Ovary (tissue), 9 donors: ENCODE data around the gene TRIM41. TPM values are rescaled to one million over a fixed set of nuclear protein-coding genes. Genes with fewer than 3 reads are reported as not detected.
"Not testable (repeated sequence)": the region's sequence is repeated elsewhere in the genome, so short reads cannot be mapped to it uniquely, and the experiment has no call there.

Experiments
- DNase-seq, 5 donors: peaks; one replicate each; pipeline ENCODE4 v3.0.0-alpha.2; 2019 to 2020
- H3K27ac ChIP-seq, 2 donors: fragments of 200-600 bp; one replicate each; pipeline versions ENCODE4 v1.5.1 to v1.8.0; 2019 to 2022
- H3K27me3 ChIP-seq: fragments of 200-600 bp; one replicate; pipeline ENCODE4 v1.8.0; 2022
- H3K36me3 ChIP-seq: fragments of 200-600 bp; sonication (generic); one replicate; pipeline ENCODE4 v1.5.1; 2019
- H3K4me1 ChIP-seq: one replicate; pipeline ENCODE4 v1.8.1; 2013; ENCODE audit warnings: mild to moderate bottlenecking, moderate library complexity; ENCODE audit not compliant: insufficient read depth
- H3K4me3 ChIP-seq: fragments of 200-600 bp; sonication (generic); one replicate; pipeline ENCODE4 v1.5.1; 2017
- H3K9me3 ChIP-seq, 2 donors: fragments of 200-600 bp in 1 of 2; sonication (generic) in 1 of 2; one replicate each; pipeline versions ENCODE4 v1.5.1 to v1.8.1; 2013 to 2019; ENCODE audit warnings: mild to moderate bottlenecking in 1 of 2, moderate library complexity in 1 of 2
- EP300 ChIP-seq: sonication (generic); formaldehyde crosslinking; IDR thresholded peaks from one replicate; pipeline ENCODE4 v1.6.1; 2017; ENCODE audit warnings: antibody characterized with exemption
- POLR2A ChIP-seq: fragments of 450-650 bp; IDR thresholded peaks from one replicate; pipeline ENCODE4 v1.6.1; 2017; ENCODE audit warnings: antibody characterized with exemption, mild to moderate bottlenecking, moderate library complexity
- WGBS, 3 donors: extraction: QIAGEN DNeasy Blood & Tissue Kit in 1 of 3; methylation state at CpG; one replicate each; pipeline versions ENCODE4 v1.1.5 to v1.1.7; 2013 to 2017; 5-methylcytosine and 5-hydroxymethylcytosine counted together
- intact Hi-C, 4 donors: fragments of 100-400 bp; cut with DNase I; formaldehyde crosslinking; loops; one replicate each; pipeline versions ENCODE4 v1.11.0 to v1.15.1; 2022 to 2023
- polyA plus RNA-seq, 2 donors: library from polyadenylated mRNA; stranded (reverse); fragments of 200-250 nt in 1 of 2; fragments of 350-450 nt in 1 of 2; fragmentation: Illumina TruSeq in 1 of 2; extraction: RNeasy Lipid Tissue Mini Kit (QIAGEN cat#74804) in 1 of 2; gene quantifications; one replicate each; pipeline ENCODE4 v1.2.3, GENCODE V29; 2013 to 2014
- total RNA-seq, 7 donors: library from RNA; depleted of rRNA in 2 of 7; stranded (reverse); fragments of >200 nt in 2 of 7; fragmentation: NEBNext Ultra II Directional in 3 of 7; extraction: Animal tissue kit (Norgen Biotek cat#: 25700) in 3 of 7; gene quantifications; one replicate each; pipeline versions ENCODE4 v1.1.0 to v1.2.4, GENCODE V29; 2016 to 2023
- TF ChIP-seq, protein P1 (sequence below), 3 donors: fragments of 450-650 bp in 2 of 3; fragments of 200-600 bp in 1 of 3; IDR thresholded peaks; one replicate each; pipeline versions ENCODE4 v1.5.1 to v1.8.0; 2016 to 2022; ENCODE audit warnings: antibody characterized with exemption in 3 of 3, mild to moderate bottlenecking in 1 of 3
- donor health status: DM: no; HTN: no; CAD: no; lungs with moderate emphysema.
- donor health status: DM: no; HTN: no; CAD: no.
- donor health status: Bipolar disorder and iron deficiency.
- donor health status: DM: yes; HTN: yes; CAD: no.
- donor health status: DM: no; HTN: no; CAD: no.
- donor health status: DM: yes; HTN: yes; CAD: no.

Gene TRIM41
- total and polyA plus RNA-seq, 9 donors = 8.2 to 22.7 (median 15.4) TPM

DNA sequence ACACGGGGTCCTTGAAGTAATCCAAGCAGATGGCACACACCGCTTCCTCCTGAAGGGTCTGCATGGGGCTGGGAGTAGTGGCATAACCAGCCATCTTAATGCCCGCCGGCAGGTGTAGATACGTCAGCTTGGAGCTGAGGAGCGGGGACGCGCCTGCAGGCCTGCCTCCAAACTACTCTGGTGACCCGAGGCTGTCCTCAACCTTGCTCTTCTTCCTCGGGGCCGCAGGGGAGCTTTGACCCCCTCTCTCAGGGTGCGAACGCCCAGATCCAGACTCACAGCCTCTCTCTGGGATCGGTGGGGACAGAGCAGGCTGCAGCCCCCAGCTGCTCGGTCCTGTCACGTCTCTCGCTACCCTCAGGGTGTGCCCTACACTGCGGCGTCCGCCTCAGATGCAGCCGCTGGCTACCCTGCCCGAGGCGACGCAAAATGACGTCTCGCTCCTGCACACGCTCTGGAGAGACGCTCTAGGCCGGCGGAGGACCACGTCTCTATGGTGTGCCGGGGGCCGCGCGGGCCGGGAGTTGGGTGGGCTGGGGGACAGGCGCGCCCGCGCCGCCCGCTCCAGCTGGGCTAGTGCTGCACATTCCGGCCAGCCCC is 37.7 kb downstream of the TRIM41 start, which contains the start of gene TRIM52:
TRIM52 (minus strand) TSS at position 424 of the 600 bp plus-strand sequence; CDS start at position 94, 330 bp downstream.
- peaks cover 16% of the 10 kb centered on the region for H3K4me1 ChIP-seq
- DNase-seq = peak; percentile 85 to 92 (median 88)
- 0 to 1% (median 1%) methylated on average over 25 to 43 of the region's 43 CpGs for WGBS, 3 donors
- H3K9me3 ChIP-seq = no peaks in the 10 kb centered on the region
- TF ChIP-seq, protein P1, sequence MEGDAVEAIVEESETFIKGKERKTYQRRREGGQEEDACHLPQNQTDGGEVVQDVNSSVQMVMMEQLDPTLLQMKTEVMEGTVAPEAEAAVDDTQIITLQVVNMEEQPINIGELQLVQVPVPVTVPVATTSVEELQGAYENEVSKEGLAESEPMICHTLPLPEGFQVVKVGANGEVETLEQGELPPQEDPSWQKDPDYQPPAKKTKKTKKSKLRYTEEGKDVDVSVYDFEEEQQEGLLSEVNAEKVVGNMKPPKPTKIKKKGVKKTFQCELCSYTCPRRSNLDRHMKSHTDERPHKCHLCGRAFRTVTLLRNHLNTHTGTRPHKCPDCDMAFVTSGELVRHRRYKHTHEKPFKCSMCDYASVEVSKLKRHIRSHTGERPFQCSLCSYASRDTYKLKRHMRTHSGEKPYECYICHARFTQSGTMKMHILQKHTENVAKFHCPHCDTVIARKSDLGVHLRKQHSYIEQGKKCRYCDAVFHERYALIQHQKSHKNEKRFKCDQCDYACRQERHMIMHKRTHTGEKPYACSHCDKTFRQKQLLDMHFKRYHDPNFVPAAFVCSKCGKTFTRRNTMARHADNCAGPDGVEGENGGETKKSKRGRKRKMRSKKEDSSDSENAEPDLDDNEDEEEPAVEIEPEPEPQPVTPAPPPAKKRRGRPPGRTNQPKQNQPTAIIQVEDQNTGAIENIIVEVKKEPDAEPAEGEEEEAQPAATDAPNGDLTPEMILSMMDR (IDR thresholded peaks at IDR 0.05) = peak in 1 of 3 donors; percentile 12
- TF ChIP-seq EP300 (no peak), POLR2A (peak; percentile 86)
- peak within 1 kb of the TSS; percentile 88 for H3K4me3 ChIP-seq
- intact Hi-C loops = loop anchor here in 1 of 4 donors (5.0 kb wide), 1 partner anchor 74 kb away; no protein-coding TSS in a partner anchor
- no peaks in the 10 kb centered on the region for H3K27me3 ChIP-seq
- H3K27ac ChIP-seq = peak within 1 kb of the TSS; percentile 94 to 97
- no peaks in the 10 kb centered on the region for H3K36me3 ChIP-seq

DNA sequence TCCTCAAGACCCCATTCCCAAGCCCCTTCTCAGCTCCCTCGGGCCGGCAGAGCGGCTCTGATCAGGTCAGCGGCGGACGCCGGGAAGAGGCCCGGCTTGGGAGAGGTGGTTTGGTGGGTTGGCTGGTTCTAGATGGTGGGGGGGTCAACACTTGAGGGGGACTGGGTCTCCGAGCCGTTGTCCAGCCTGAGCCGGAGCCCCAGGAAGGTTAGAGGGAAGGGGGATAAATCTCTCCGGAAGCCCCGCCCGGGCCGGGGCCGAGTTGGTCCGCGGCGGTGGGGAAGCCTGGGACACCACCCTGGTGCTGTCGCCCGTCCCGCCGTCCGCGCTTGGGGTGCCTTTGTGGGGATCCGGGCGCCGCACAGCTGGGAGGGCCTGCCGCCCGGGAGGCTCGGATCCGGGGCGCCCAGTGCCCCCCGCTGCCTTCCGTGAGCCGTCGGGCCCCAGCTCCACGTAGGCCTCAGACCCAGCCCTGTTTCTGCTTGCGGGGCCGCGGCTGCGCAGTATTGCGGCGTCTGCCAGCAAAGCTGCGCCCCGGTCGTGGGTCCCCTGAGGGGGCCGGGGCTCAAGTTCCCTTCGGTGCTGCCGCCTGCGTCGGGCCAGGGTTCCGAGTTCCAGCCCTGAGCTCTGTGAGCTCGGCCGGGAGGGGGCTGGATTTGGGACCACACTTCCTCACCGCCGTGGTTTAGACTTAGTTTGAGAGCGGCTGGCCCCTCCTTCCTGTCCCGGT is 38.4 kb downstream of the TRIM41 start:
- DNase-seq = peak; percentile 60 to 79 (median 67)
- Histone ChIP-seq H3K27me3 (no peaks in the 10 kb centered on the region), H3K27ac (peak overlapping the region; percentile 94 to 97), H3K4me3 (peak overlapping the region; percentile 88), H3K9me3 (no peaks in the 10 kb centered on the region), H3K36me3 (no peaks in the 10 kb centered on the region), H3K4me1 (peaks cover 16% of the 10 kb centered on the region)
- intact Hi-C loops = loop anchor here in 1 of 4 donors (5.0 kb wide), 1 partner anchor 74 kb away; no protein-coding TSS in a partner anchor
- WGBS, 3 donors = 0% methylated on average over 38 to 59 of the region's 59 CpGs
- TF ChIP-seq EP300 = no peak
- TF ChIP-seq POLR2A = peak; percentile 15
- TF ChIP-seq, protein P1 (IDR thresholded peaks at IDR 0.05) = no peak

DNA sequence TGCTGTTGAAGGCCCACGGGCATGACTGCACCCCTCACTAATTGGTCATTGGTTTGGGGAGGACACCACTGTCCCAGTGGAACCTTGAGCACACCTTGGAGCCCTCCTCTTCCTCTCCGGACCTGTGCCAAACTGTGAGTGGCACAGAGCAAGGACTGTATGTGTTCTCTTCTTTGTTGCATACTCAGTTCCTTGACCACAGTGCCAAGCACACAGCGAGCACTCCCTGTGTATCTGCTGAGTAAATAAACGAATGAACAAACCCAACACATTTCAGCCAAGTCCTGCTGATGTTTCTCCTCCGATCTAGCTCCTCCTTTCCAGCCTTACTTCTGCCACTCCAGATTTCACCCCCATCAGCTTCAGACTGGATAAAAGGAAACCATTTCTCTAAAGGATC is 40.6 kb downstream of the TRIM41 start:
- Histone ChIP-seq H3K27me3 (no peaks in the 10 kb centered on the region), H3K4me1 (peaks cover 14% of the 10 kb centered on the region), H3K27ac (no peak overlapping the region), H3K4me3 (no peak overlapping the region), H3K9me3 (no peaks in the 10 kb centered on the region), H3K36me3 (no peaks in the 10 kb centered on the region)
- 65 to 84% (median 78%) methylated on average over 5 of the region's 5 CpGs for WGBS, 3 donors
- no peak for DNase-seq
- TF ChIP-seq, protein P1 (IDR thresholded peaks at IDR 0.05) = no peak
- no peak for TF ChIP-seq POLR2A
- no peak for TF ChIP-seq EP300
- intact Hi-C loops = loop anchor here in 1 of 4 donors (5.0 kb wide), 1 partner anchor 76 kb away; no protein-coding TSS in a partner anchor

DNA sequence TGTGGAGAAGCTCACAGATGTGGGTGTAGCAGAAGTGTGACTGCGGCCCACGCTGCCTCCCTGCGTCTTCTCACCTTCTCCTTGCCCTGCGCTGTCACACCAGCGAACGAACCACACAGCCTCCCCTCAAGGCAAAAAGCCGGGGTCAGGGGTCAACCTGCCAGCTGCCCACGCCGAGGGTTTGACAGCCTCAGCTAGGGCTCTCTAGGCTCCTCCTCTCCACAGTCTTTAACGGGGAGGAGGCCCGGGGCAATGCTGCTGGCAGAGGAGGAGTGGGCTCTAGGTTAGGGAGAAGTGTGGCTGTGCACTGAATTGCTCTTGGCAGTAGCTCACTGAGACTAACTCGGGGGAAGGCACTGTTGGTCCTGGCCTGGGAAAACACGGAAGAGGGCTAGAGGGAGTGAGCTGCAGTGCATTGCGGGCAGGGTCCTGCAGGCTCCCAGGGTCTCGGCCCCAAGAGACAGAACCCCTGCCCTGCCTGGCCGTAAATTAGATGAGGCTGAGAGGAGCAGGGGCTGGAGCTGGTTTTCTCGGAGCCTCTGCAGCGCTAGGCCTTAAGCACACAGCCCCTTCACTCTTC is 42.1 kb downstream of the TRIM41 start:
- Histone ChIP-seq H3K36me3 (no peaks in the 10 kb centered on the region), H3K27me3 (no peaks in the 10 kb centered on the region), H3K9me3 (no peaks in the 10 kb centered on the region), H3K27ac (no peak overlapping the region), H3K4me3 (no peak overlapping the region), H3K4me1 (peaks cover 4% of the 10 kb centered on the region)
- TF ChIP-seq EP300 = no peak
- TF ChIP-seq, protein P1 (IDR thresholded peaks at IDR 0.05) = no peak
- no peak for TF ChIP-seq POLR2A
- WGBS, 3 donors = 58 to 69% (median 65%) methylated on average over 18 of the region's 18 CpGs
- DNase-seq = no peak
- intact Hi-C loops = no loop called here

DNA sequence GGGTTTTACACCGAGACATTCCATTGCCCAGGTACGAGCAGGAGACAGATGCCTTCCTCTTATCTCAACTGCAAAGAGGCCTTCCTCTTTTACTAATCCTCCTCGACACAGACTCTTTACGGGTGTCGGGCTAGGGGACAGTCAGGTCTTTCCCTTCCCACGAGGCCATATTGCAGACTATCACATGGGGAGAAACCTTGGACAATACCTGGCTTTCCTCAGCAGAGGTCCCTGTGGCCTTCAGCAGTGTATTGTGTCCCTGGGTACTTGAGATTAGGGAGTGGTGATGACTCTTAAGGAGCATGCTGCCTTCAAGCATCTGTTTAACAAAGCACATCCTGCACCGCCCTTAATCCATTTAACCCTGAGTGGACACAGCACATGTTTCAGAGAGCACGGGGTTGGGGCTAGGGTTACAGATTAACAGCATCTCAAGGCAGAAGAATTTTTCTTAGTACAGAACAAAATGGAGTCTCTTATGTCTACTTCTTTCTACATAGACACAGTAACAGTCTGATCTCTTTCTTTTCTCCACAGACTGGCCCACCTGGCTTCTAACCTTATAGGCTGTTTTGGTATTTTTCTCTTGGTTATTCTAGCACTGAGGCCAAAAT is 44.3 kb downstream of the TRIM41 start:
- H3K4me3 ChIP-seq, DNase-seq, intact Hi-C loops, H3K36me3 ChIP-seq, H3K9me3 ChIP-seq, H3K4me1 ChIP-seq, H3K27ac ChIP-seq, H3K27me3 ChIP-seq: not testable (repeated sequence)
- 63 to 65% (median 63%) methylated on average over 8 of the region's 8 CpGs for WGBS, 3 donors

DNA sequence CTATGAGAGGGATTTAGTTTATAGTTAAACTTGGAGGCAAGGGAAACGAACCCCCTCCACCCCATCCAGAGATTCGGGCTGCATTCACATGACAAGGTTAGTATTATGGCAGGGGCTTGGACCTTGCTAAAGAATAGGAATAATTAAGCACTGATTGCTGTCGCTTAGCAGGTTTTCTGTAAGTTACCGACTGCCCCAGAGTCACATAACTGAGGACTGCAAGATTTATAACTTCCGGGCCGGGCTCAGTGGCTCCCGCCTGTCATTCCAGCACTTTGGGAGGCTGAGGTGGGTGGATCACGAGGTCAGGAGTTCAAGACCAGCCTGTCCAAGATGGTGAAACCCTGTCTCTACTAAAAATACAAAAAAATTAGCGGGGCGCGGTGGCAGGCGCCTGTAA is 44.8 kb downstream of the TRIM41 start:
- H3K4me3 ChIP-seq, H3K27ac ChIP-seq, intact Hi-C loops, H3K27me3 ChIP-seq, H3K9me3 ChIP-seq, H3K4me1 ChIP-seq, H3K36me3 ChIP-seq, DNase-seq: not testable (repeated sequence)
- 76 to 77% (median 76%) methylated on average over 12 of the region's 12 CpGs for WGBS, 3 donors
